HepG2 (cell line): Measurements from ENCODE around the gene CNPPD1. TPM values are rescaled to one million over a fixed set of nuclear protein-coding genes. Genes with fewer than 3 reads are reported as not detected.

Experiments used
- ARID4A ChIP-seq: sonication (generic); formaldehyde crosslinking; IDR thresholded peaks from 2 replicates; pipeline ENCODE4 v1.5.0; 2020; ENCODE audit warnings: mild to moderate bottlenecking, missing genetic modification reagents, borderline replicate concordance
- BCLAF1 ChIP-seq: fragments of 450-650 bp; IDR thresholded peaks from 2 replicates; pipeline ENCODE4 v1.6.1; 2017; ENCODE audit warnings: mild to moderate bottlenecking
- FIP1L1 ChIP-seq: fragments of 200-400 bp; formaldehyde crosslinking; IDR thresholded peaks from 2 replicates; pipeline ENCODE4 v1.6.1; 2018; ENCODE audit warnings: low read depth, mild to moderate bottlenecking, low read length, moderate library complexity, borderline replicate concordance; ENCODE audit not compliant: insufficient read depth
- FOXK1 ChIP-seq: sonication (generic); formaldehyde crosslinking; IDR thresholded peaks from 2 replicates; pipeline ENCODE4 v1.4.0; 2020; ENCODE audit warnings: low read depth, missing genetic modification reagents, borderline replicate concordance
- NCOA5 ChIP-seq: sonication (generic); formaldehyde crosslinking; IDR thresholded peaks from 2 replicates; pipeline ENCODE4 v1.4.0; 2020; ENCODE audit warnings: missing genetic modification reagents
- REPIN1 ChIP-seq: sonication (generic); formaldehyde crosslinking; IDR thresholded peaks from 2 replicates; pipeline ENCODE4 v1.8.0; 2022; ENCODE audit warnings: missing genetic modification reagents, low read depth, mild to moderate bottlenecking, borderline replicate concordance
- REST ChIP-seq, 2 experiments: IDR thresholded peaks; 2 replicates each; pipeline ENCODE4 v1.6.1; 2011 to 2012; ENCODE audit warnings: low read length in 2 of 2, borderline replicate concordance in 1 of 2, low read depth in 1 of 2, mild to moderate bottlenecking in 1 of 2, moderate library complexity in 1 of 2
- TSC22D2 ChIP-seq: sonication (generic); formaldehyde crosslinking; IDR thresholded peaks from 2 replicates; pipeline ENCODE4 v1.5.1; 2020; ENCODE audit warnings: missing genetic modification reagents, mild to moderate bottlenecking, borderline replicate concordance
- ZNF10 ChIP-seq: sonication (generic); formaldehyde crosslinking; IDR thresholded peaks from 2 replicates; pipeline ENCODE4 v1.4.0; 2020; ENCODE audit warnings: mild to moderate bottlenecking, low read depth, missing genetic modification reagents, borderline replicate concordance
- ZNF513 ChIP-seq: sonication (generic); formaldehyde crosslinking; conservative IDR thresholded peaks from 2 replicates; pipeline ENCODE4 v1.5.0; 2020; ENCODE audit warnings: missing genetic modification reagents
- ZNF556 ChIP-seq: sonication (generic); formaldehyde crosslinking; IDR thresholded peaks from 2 replicates; pipeline ENCODE4 v1.4.0; 2020; ENCODE audit warnings: mild to moderate bottlenecking, missing genetic modification reagents, borderline replicate concordance
- ZNF674 ChIP-seq: sonication (generic); formaldehyde crosslinking; IDR thresholded peaks from 2 replicates; pipeline ENCODE4 v1.5.0; 2020; ENCODE audit warnings: low read depth, mild to moderate bottlenecking, missing genetic modification reagents
- ZSCAN21 ChIP-seq: sonication (generic); formaldehyde crosslinking; IDR thresholded peaks from 2 replicates; pipeline ENCODE4 v1.8.0; 2022; ENCODE audit warnings: mild to moderate bottlenecking, missing genetic modification reagents, moderate library complexity, borderline replicate concordance
- polyA plus RNA-seq, 8 experiments: library from polyadenylated mRNA; depleted of rRNA in 3 of 8; stranded (reverse) in 7 of 8; unstranded in 1 of 8; fragments of >200 nt; fragmentation: Illumina TruSeq in 4 of 8; extraction: Trizol in 4 of 8; gene quantifications; 2 replicates each; pipeline versions ENCODE4 v1.2.1 to v1.2.3, GENCODE V29; 2011 to 2016; ENCODE audit warnings: low read depth in 4 of 8, missing spikeins in 1 of 8, mixed read lengths in 1 of 8; ENCODE audit not compliant: insufficient read depth in 1 of 8
- total RNA-seq, 5 experiments: library from RNA; depleted of rRNA; stranded (reverse); fragments of >200 nt; fragmentation: Illumina TruSeq; extraction: Trizol; gene quantifications; 2 replicates each; pipeline ENCODE4 v1.2.3, GENCODE V29; 2016; ENCODE audit warnings: low read depth in 1 of 5

CNPPD1 gene
- total and polyA plus RNA-seq, 2 of the 13 experiments (the other 11 are each of a cell fraction or from before 2014, with no cell fraction given): 35.5 to 49.4 TPM

GRCh38 chr2:219206328-219207133 is 29.8 kb upstream of the CNPPD1 start, which contains the start of gene ZFAND2B (continued):
- TF ChIP-seq FOXK1 (CRISPR knock-in tag): no peak; the same call in 1 of the 2 replicates
- peak; percentile 90 for TF ChIP-seq ARID4A
- TF ChIP-seq BCLAF1: no peak
- TF ChIP-seq ZNF674 (CRISPR knock-in tag): no peak
- TF ChIP-seq REST (IDR thresholded peaks at IDR 0.05; ENCODE audit: borderline replicate concordance in 1 of 2, low read depth in 1 of 2, low read length in 2 of 2): peak in 1 of 2 experiments; percentile 36; a peak in 1 of 4 replicates
- TF ChIP-seq ZNF513 (CRISPR knock-in tag): no peak
- TF ChIP-seq TSC22D2: peak; percentile 71; the same call in 1 of the 2 replicates
- peak; percentile 91; the same call in 1 of the 2 replicates for TF ChIP-seq REPIN1
- peak; percentile 85; the same call in 1 of the 2 replicates for TF ChIP-seq ZNF556 (CRISPR knock-in tag)
- TF ChIP-seq NCOA5: no peak
- TF ChIP-seq FIP1L1: peak; percentile 91; the same call in 1 of the 2 replicates
- TF ChIP-seq ZSCAN21 (CRISPR knock-in tag): peak; percentile 91
- no peak for TF ChIP-seq ZNF10
